ENCODE results near the gene RRAGC. TPM values are rescaled to one million over a fixed set of nuclear protein-coding genes. Genes with fewer than 3 reads are reported as not detected.

Gene RRAGC
- total and polyA plus RNA-seq, 2 of the 13 experiments (the other 11 are each of a cell fraction or from before 2014, with no cell fraction given), result 7.6 to 8.0 TPM

- TF ChIP-seq, protein P1, sequence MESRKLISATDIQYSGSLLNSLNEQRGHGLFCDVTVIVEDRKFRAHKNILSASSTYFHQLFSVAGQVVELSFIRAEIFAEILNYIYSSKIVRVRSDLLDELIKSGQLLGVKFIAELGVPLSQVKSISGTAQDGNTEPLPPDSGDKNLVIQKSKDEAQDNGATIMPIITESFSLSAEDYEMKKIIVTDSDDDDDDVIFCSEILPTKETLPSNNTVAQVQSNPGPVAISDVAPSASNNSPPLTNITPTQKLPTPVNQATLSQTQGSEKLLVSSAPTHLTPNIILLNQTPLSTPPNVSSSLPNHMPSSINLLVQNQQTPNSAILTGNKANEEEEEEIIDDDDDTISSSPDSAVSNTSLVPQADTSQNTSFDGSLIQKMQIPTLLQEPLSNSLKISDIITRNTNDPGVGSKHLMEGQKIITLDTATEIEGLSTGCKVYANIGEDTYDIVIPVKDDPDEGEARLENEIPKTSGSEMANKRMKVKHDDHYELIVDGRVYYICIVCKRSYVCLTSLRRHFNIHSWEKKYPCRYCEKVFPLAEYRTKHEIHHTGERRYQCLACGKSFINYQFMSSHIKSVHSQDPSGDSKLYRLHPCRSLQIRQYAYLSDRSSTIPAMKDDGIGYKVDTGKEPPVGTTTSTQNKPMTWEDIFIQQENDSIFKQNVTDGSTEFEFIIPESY (CRISPR knock-in tag; IDR thresholded peaks at IDR 0.05), result no peak; the same call in 1 of the 2 replicates
- TF ChIP-seq SP4 (CRISPR knock-in tag; IDR thresholded peaks at IDR 0.05), result no peak; the same call in 1 of the 2 replicates
- TF ChIP-seq NCOR1 (IDR thresholded peaks at IDR 0.05; ENCODE audit: borderline replicate concordance, low read length), result peak; percentile 37; the same call in 1 of the 2 replicates
- no peak for TF ChIP-seq THAP7 (CRISPR knock-in tag; IDR thresholded peaks at IDR 0.05)
- peak; percentile 54; the same call in 1 of the 2 replicates for TF ChIP-seq ZBTB25 (CRISPR knock-in tag; IDR thresholded peaks at IDR 0.05)
- TF ChIP-seq, protein P2, sequence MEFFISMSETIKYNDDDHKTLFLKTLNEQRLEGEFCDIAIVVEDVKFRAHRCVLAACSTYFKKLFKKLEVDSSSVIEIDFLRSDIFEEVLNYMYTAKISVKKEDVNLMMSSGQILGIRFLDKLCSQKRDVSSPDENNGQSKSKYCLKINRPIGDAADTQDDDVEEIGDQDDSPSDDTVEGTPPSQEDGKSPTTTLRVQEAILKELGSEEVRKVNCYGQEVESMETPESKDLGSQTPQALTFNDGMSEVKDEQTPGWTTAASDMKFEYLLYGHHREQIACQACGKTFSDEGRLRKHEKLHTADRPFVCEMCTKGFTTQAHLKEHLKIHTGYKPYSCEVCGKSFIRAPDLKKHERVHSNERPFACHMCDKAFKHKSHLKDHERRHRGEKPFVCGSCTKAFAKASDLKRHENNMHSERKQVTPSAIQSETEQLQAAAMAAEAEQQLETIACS (CRISPR knock-in tag; IDR thresholded peaks at IDR 0.05), result no peak; the same call in 1 of the 2 replicates
- TF ChIP-seq HIC2 (CRISPR knock-in tag; IDR thresholded peaks at IDR 0.05; ENCODE audit: low read depth), result no peak
- TF ChIP-seq DZIP1 (CRISPR knock-in tag; IDR thresholded peaks at IDR 0.05), result 0 out of 2 replicates have a peak, but pooled peaks have one; percentile 6
- TF ChIP-seq, protein P3, sequence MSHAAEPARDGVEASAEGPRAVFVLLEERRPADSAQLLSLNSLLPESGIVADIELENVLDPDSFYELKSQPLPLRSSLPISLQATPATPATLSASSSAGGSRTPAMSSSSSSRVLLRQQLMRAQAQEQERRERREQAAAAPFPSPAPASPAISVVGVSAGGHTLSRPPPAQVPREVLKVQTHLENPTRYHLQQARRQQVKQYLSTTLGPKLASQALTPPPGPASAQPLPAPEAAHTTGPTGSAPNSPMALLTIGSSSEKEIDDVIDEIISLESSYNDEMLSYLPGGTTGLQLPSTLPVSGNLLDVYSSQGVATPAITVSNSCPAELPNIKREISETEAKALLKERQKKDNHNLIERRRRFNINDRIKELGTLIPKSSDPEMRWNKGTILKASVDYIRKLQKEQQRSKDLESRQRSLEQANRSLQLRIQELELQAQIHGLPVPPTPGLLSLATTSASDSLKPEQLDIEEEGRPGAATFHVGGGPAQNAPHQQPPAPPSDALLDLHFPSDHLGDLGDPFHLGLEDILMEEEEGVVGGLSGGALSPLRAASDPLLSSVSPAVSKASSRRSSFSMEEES (CRISPR knock-in tag; IDR thresholded peaks at IDR 0.05), result peak; percentile 100
- no peak for TF ChIP-seq TCF12 (IDR thresholded peaks at IDR 0.05)
- TF ChIP-seq TCF12 (CRISPR knock-in tag; IDR thresholded peaks at IDR 0.05), result no peak
- no peak for TF ChIP-seq ZXDC (CRISPR knock-in tag; IDR thresholded peaks at IDR 0.05)
These were observed at the start of gene RRAGC (continued) for GRCh38 chr1:38859561-38860453.
